Measurements from ENCODE around the gene TLX1.

TLX1 gene

DNA sequence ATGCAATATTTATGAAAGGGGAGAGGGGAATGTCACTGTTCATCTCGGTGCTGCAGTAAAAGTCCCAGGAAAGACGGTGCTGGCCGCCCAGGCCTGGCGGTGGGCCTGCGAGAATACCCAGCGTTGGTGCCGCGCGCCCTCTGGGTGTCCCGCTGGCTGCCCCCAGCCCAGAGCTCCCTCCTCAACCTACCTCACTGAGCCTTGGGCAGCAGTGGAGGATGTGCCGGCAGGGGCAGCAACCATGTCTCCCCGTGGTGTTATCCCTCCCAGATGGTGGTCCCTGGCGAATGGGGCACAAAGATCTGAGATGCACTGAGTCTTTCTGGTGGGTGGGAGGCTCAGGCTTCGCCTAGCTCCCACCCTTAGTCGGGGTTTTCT, 9.5 kb upstream of the TLX1 start:
- Histone ChIP-seq H3K79me2 (ENCODE audit: low read length) (no peaks in the 10 kb centered on the region), H3K4me3 (ENCODE audit: low read length) (peak overlapping the region; percentile 63), H3K9me2 (replicated peaks; ENCODE audit: insufficient read depth, low read length) (no peaks in the 10 kb centered on the region), H3K4me1 (ENCODE audit: low read length) (peaks cover 7% of the 10 kb centered on the region; the same call in 1 of the 2 replicates), H3K27me3 (replicated peaks; ENCODE audit: insufficient read depth, low read length) (peaks cover 59% of the 10 kb centered on the region), H2AFZ (ENCODE audit: low read length) (peak overlapping the region; percentile 75), H3K27ac (ENCODE audit: low read length) (no peak overlapping the region), H3K4me2 (ENCODE audit: low read depth, low read length) (peak overlapping the region; percentile 80), H3K9me3 (replicated peaks; ENCODE audit: insufficient read depth, low read length) (no peaks in the 10 kb centered on the region), H3K9ac (ENCODE audit: low read length) (peak overlapping the region; percentile 55; the same call in 1 of the 2 replicates), H3K36me3 (replicated peaks; ENCODE audit: insufficient read depth, low read length) (no peaks in the 10 kb centered on the region), H3F3A (ENCODE audit: insufficient read depth, low read length) (no peaks in the 10 kb centered on the region), H4K20me1 (ENCODE audit: insufficient read depth, low read length) (no peaks in the 10 kb centered on the region)
- DNase-seq, result no peak
- TF ChIP-seq EZH2 (optimal IDR thresholded peaks at IDR 0.05; ENCODE audit: low read depth, low read length), result no peak
- TF ChIP-seq, protein P1, sequence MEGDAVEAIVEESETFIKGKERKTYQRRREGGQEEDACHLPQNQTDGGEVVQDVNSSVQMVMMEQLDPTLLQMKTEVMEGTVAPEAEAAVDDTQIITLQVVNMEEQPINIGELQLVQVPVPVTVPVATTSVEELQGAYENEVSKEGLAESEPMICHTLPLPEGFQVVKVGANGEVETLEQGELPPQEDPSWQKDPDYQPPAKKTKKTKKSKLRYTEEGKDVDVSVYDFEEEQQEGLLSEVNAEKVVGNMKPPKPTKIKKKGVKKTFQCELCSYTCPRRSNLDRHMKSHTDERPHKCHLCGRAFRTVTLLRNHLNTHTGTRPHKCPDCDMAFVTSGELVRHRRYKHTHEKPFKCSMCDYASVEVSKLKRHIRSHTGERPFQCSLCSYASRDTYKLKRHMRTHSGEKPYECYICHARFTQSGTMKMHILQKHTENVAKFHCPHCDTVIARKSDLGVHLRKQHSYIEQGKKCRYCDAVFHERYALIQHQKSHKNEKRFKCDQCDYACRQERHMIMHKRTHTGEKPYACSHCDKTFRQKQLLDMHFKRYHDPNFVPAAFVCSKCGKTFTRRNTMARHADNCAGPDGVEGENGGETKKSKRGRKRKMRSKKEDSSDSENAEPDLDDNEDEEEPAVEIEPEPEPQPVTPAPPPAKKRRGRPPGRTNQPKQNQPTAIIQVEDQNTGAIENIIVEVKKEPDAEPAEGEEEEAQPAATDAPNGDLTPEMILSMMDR (IDR thresholded peaks at IDR 0.05; ENCODE audit: low read length), result no peak
- TF ChIP-seq EZH2phosphoT487 (IDR thresholded peaks at IDR 0.05; ENCODE audit: low read length), result no peak

DNA sequence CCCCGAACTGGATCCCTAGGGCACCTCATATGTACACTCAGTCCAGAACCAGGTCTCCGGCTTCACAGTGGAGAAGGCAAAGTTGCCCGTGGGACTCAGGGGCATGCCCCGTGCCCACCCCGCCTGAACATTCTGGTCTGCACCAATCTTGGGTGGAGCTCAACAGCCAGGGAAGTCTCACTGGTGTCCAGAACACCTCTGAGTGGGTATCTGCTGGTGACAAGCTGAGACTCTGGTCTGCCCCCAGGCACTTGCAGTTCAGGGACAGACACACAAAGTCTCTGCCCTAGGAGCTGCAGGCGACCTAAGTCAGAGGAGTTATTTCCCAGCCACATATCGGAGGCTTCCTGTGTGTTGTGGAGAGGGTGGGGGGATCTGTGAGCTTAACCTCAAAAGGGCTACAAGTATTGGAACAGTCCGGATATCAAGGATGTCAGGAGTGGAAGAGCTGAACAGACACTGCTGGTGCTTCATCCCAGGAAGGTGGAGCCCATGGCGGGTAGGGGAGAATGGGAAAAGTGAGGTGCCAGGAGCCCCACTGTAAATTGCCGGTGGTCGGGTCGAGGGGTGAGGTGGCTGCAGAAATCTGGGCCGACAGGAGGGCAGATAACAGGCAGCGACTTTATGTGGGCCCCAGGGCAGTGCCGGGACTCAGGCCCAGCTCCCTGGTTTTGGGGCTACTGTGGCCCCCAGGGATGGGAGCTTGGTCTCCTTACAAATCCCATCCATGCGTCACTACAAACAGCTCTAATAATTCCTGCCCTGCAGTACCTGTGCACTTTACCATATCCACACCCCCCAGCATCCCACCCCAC, 8.6 kb upstream of the TLX1 start:
- Histone ChIP-seq H3K9me2 (replicated peaks; ENCODE audit: insufficient read depth, low read length) (no peaks in the 10 kb centered on the region), H3K27me3 (replicated peaks; ENCODE audit: insufficient read depth, low read length) (peaks cover 67% of the 10 kb centered on the region), H4K20me1 (ENCODE audit: insufficient read depth, low read length) (no peaks in the 10 kb centered on the region), H3K36me3 (replicated peaks; ENCODE audit: insufficient read depth, low read length) (no peaks in the 10 kb centered on the region), H3K79me2 (ENCODE audit: low read length) (no peaks in the 10 kb centered on the region), H3K9me3 (replicated peaks; ENCODE audit: insufficient read depth, low read length) (no peaks in the 10 kb centered on the region), H3K27ac (ENCODE audit: low read length) (no peak overlapping the region), H3K4me3 (ENCODE audit: low read length) (no peak overlapping the region), H3K4me1 (ENCODE audit: low read length) (peaks cover 7% of the 10 kb centered on the region; the same call in 1 of the 2 replicates), H3F3A (ENCODE audit: insufficient read depth, low read length) (no peaks in the 10 kb centered on the region), H2AFZ (ENCODE audit: low read length) (no peak overlapping the region), H3K9ac (ENCODE audit: low read length) (no peak overlapping the region), H3K4me2 (ENCODE audit: low read depth, low read length) (no peak overlapping the region; the same call in 1 of the 2 replicates)
- TF ChIP-seq EZH2phosphoT487 (IDR thresholded peaks at IDR 0.05; ENCODE audit: low read length) (no peak), EZH2 (optimal IDR thresholded peaks at IDR 0.05; ENCODE audit: low read depth, low read length) (no peak)
- TF ChIP-seq, protein P1 (IDR thresholded peaks at IDR 0.05; ENCODE audit: low read length), result no peak
- DNase-seq, result no peak

DNA sequence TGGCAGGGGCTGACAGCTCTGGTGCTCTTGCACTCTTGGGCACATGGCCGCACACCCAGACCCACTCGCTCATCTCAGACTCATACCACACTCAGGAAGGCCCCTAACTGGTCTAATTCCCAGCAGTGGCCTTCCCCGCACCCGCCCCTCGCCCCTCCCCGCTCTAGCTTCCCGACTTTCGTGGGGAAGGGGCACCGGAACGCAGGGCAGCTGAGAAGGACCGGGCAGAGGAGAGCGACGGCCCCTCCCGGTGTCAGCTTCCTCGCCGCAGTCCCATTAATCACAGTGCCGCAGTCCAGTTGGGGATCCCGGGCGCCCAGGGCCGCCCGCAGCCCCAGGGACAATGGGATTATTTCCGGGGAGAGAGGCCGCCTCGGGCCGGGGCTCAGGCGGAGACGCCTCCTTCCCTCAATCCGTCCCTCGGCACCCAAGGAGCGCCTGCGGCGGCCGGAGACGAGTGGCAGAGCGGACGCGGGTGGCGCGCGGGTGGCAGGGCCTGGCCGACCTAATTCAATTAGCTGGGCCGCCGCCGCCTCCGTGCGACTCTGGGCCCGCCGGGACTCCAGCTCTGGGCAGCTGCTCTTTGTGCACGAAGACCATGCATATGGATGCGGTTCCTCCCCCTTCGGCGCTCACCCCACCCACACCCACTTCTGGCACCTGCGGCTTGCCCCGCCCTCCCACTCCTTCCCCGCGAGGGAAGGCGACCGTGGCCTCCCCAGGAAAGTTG, 7.8 kb upstream of the TLX1 start:
- Histone ChIP-seq H3K79me2 (ENCODE audit: low read length) (no peaks in the 10 kb centered on the region), H3K9me2 (replicated peaks; ENCODE audit: insufficient read depth, low read length) (no peaks in the 10 kb centered on the region), H4K20me1 (ENCODE audit: insufficient read depth, low read length) (no peaks in the 10 kb centered on the region), H3K27ac (ENCODE audit: low read length) (no peak overlapping the region), H3K4me2 (ENCODE audit: low read depth, low read length) (no peak overlapping the region), H3K9ac (ENCODE audit: low read length) (no peak overlapping the region), H3K27me3 (replicated peaks; ENCODE audit: insufficient read depth, low read length) (peaks cover 68% of the 10 kb centered on the region), H3K4me3 (ENCODE audit: low read length) (no peak overlapping the region), H3K9me3 (replicated peaks; ENCODE audit: insufficient read depth, low read length) (no peaks in the 10 kb centered on the region), H3F3A (ENCODE audit: insufficient read depth, low read length) (no peaks in the 10 kb centered on the region), H2AFZ (ENCODE audit: low read length) (no peak overlapping the region), H3K4me1 (ENCODE audit: low read length) (peaks cover 7% of the 10 kb centered on the region; the same call in 1 of the 2 replicates), H3K36me3 (replicated peaks; ENCODE audit: insufficient read depth, low read length) (no peaks in the 10 kb centered on the region)
- no peak for TF ChIP-seq EZH2phosphoT487 (IDR thresholded peaks at IDR 0.05; ENCODE audit: low read length)
- TF ChIP-seq, protein P1 (IDR thresholded peaks at IDR 0.05; ENCODE audit: low read length), result no peak
- no peak for DNase-seq
